AG04450 (cell line): ENCODE data around the gene ASNS. TPM values are rescaled to one million over a fixed set of nuclear protein-coding genes. Genes with fewer than 3 reads are reported as not detected.
"Not testable (repeated sequence)": the region's sequence is repeated elsewhere in the genome, so short reads cannot be mapped to it uniquely, and the experiment has no call there.

Experiments
- CTCF ChIA-PET: fragments of 300-600, 350-600 bp; formaldehyde crosslinking; extraction: SDS; loops from one replicate; lab custom pipeline; 2022; ENCODE audit warnings: antibody characterized with exemption, inconsistent platforms; lab: Charles Lee
- POLR2A ChIA-PET: fragments of 350-600 bp; formaldehyde crosslinking; extraction: SDS; loops from one replicate; lab custom pipeline; 2021; ENCODE audit warnings: antibody characterized with exemption, inconsistent platforms; lab: Yijun Ruan, JAX
- DNase-seq: peaks from one replicate; pipeline ENCODE4 v3.0.0-alpha.2; 2011; ENCODE audit warnings: low read depth, low spot score
- H3K27ac ChIP-seq: one replicate; pipeline ENCODE4 v1.5.1; 2012; ENCODE audit warnings: low read depth, low read length, control low read depth
- H3K27me3 ChIP-seq: one replicate; pipeline ENCODE4 v1.6.0; 2012; ENCODE audit warnings: low read length; ENCODE audit not compliant: control insufficient read depth, insufficient read depth
- H3K4me3 ChIP-seq: 2 replicates; pipeline ENCODE4 v1.5.1; 2011; ENCODE audit warnings: mild to moderate bottlenecking, low read depth, low read length, control low read depth
- H3K9me3 ChIP-seq: 2 replicates; pipeline ENCODE4 v1.5.1; 2012; ENCODE audit warnings: low read length; ENCODE audit not compliant: control insufficient read depth, insufficient read depth
- polyA plus RNA-seq: library from polyadenylated mRNA; depleted of rRNA; stranded (reverse); fragments of >200 nt; gene quantifications from 2 replicates; pipeline ENCODE4 v1.2.3, GENCODE V29; 2011
- TF ChIP-seq, protein P1 (sequence below): IDR thresholded peaks from 2 replicates; pipeline ENCODE4 v1.5.1; 2011; ENCODE audit warnings: low read depth, low read length, control low read depth, inconsistent platforms

The ASNS gene
- polyA plus RNA-seq, 1 experiment = 117 TPM

- no peak overlapping the region for H3K4me3 ChIP-seq
- CTCF ChIA-PET = no interaction called here
These were observed 12.5 kb downstream of the ASNS start for GRCh38 chr7:97859606-97860204.

DNA sequence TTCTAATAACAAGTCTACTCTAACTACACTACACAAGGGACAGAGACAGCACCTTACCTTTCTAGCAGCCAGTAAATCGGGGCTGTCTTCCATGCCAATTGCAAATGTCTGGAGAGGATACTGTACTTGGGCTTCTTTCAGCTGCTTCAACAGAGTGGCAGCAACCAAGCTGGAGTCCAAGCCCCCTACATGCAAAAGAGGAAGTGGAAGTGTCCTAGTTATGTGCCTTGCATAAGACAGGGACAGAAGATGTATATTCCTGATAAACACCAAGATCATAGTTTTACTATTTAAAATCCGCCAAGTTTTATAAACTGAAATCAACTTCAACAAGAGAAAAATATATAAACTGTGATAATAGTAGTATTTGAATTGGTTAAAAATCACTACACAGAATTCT, 14.0 kb downstream of the ASNS start:
- Histone ChIP-seq H3K9me3 (no peaks in the 10 kb centered on the region), H3K27me3 (no peaks in the 10 kb centered on the region), H3K27ac (no peak overlapping the region), H3K4me3 (no peak overlapping the region)
- no peak for DNase-seq
- TF ChIP-seq, protein P1, sequence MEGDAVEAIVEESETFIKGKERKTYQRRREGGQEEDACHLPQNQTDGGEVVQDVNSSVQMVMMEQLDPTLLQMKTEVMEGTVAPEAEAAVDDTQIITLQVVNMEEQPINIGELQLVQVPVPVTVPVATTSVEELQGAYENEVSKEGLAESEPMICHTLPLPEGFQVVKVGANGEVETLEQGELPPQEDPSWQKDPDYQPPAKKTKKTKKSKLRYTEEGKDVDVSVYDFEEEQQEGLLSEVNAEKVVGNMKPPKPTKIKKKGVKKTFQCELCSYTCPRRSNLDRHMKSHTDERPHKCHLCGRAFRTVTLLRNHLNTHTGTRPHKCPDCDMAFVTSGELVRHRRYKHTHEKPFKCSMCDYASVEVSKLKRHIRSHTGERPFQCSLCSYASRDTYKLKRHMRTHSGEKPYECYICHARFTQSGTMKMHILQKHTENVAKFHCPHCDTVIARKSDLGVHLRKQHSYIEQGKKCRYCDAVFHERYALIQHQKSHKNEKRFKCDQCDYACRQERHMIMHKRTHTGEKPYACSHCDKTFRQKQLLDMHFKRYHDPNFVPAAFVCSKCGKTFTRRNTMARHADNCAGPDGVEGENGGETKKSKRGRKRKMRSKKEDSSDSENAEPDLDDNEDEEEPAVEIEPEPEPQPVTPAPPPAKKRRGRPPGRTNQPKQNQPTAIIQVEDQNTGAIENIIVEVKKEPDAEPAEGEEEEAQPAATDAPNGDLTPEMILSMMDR = no peak
- ChIA-PET POLR2A (interaction anchor here (1.3 kb wide), 1 partner anchor 741 kb away, joined by 4 read pairs; the partner anchor contains the start of gene SDHAF3), CTCF (interaction anchor here (1.0 kb wide), 1 partner anchor 13 kb away, joined by 3 read pairs; no protein-coding TSS in a partner anchor)

More at GRCh38 chr7:97859606-97860204, 12.5 kb downstream of the ASNS start:
- no peaks in the 10 kb centered on the region for H3K27me3 ChIP-seq
- H3K9me3 ChIP-seq = no peaks in the 10 kb centered on the region
- no peak for DNase-seq
- H3K27ac ChIP-seq = no peak overlapping the region
- TF ChIP-seq, protein P1 = no peak
- POLR2A ChIA-PET = no interaction called here

DNA sequence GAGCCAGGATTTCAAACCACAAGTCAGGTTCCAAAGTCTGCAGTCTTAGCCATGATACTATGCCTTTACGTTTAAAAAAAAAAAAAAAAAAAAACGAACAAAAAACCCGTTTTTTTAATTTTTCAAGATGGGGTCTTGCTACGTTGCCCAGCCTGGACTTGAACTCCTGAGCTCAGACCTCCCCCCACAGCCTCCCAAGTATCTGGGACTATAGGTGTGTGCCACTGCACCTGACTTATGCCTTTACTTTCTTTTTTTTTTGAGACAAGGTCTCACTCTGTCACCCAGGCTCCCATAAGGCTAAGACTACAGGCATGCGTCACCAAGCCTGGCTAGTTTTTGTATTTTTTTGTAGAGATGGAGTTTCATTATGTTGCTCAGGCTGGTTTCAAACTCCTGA, 14.7 kb downstream of the ASNS start:
- Histone ChIP-seq H3K27ac (no peak overlapping the region), H3K27me3 (no peaks in the 10 kb centered on the region), H3K9me3 (no peaks in the 10 kb centered on the region), H3K4me3 (no peak overlapping the region)
- CTCF ChIA-PET = interaction anchor here (0.6 to 2.7 kb wide), 3 partner anchors 11 to 304 kb away, joined by 4 to 7 read pairs (median 5); no protein-coding TSS in a partner anchor
- TF ChIP-seq, protein P1 = no peak
- no peak for DNase-seq
- POLR2A ChIA-PET = no interaction called here

GRCh38 chr7:97851683-97852082, 20.5 kb downstream of the ASNS start:
- no peak overlapping the region for H3K4me3 ChIP-seq
- CTCF ChIA-PET = interaction anchor here (1.0 kb wide), 1 partner anchor 16 kb away, joined by 3 read pairs; no protein-coding TSS in a partner anchor
- no peak overlapping the region for H3K27ac ChIP-seq
- TF ChIP-seq, protein P1 = no peak
- no peak for DNase-seq
- POLR2A ChIA-PET = no interaction called here
- no peaks in the 10 kb centered on the region for H3K27me3 ChIP-seq
- H3K9me3 ChIP-seq = no peaks in the 10 kb centered on the region

- CTCF ChIA-PET = interaction anchor here (0.7 to 1.0 kb wide), 2 partner anchors 15 to 746 kb away, joined by 3 read pairs; no protein-coding TSS in a partner anchor
- H3K27ac ChIP-seq, H3K27me3 ChIP-seq, H3K4me3 ChIP-seq, DNase-seq, H3K9me3 ChIP-seq, POLR2A ChIA-PET: not testable (repeated sequence)
These were observed 21.8 kb downstream of the ASNS start for GRCh38 chr7:97850262-97851031.
